HepG2 (cell line): ENCODE results near the gene TPM2. TPM values are rescaled to one million over a fixed set of nuclear protein-coding genes. Genes with fewer than 3 reads are reported as not detected.

Experiments
- AHR ChIP-seq: IDR thresholded peaks from 2 replicates; pipeline ENCODE4 v1.6.1; 2018; ENCODE audit warnings: missing genetic modification reagents, missing compliant biosample characterization
- HOXD1 ChIP-seq: sonication (generic); formaldehyde crosslinking; IDR thresholded peaks from 2 replicates; pipeline ENCODE4 v1.5.0; 2020; ENCODE audit warnings: missing genetic modification reagents
- JUN ChIP-seq: sonication (generic); formaldehyde crosslinking; IDR thresholded peaks from 2 replicates; pipeline ENCODE4 v1.4.0; 2020; ENCODE audit warnings: mild to moderate bottlenecking, missing genetic modification reagents
- KDM2A ChIP-seq: sonication (generic); formaldehyde crosslinking; IDR thresholded peaks from 2 replicates; pipeline ENCODE4 v1.4.0; 2020; ENCODE audit warnings: low read depth, missing genetic modification reagents, borderline replicate concordance
- NFRKB ChIP-seq: fragments of 450-650 bp; IDR thresholded peaks from 2 replicates; pipeline ENCODE4 v1.6.1; 2017
- SAFB2 ChIP-seq: sonication (generic); formaldehyde crosslinking; IDR thresholded peaks from 2 replicates; pipeline ENCODE4 v1.5.1; 2020; ENCODE audit warnings: missing genetic modification reagents, low read depth, mild to moderate bottlenecking, borderline replicate concordance
- TEAD3 ChIP-seq: optimal IDR thresholded peaks from 2 replicates; pipeline ENCODE3; 2016; ENCODE audit warnings: borderline replicate concordance
- TRIM24 ChIP-seq: sonication (generic); formaldehyde crosslinking; IDR thresholded peaks from 2 replicates; pipeline ENCODE4 v1.8.0; 2022; ENCODE audit warnings: mild to moderate bottlenecking, missing genetic modification reagents
- U2AF2 ChIP-seq: fragments of 200-400 bp; formaldehyde crosslinking; IDR thresholded peaks from 2 replicates; pipeline ENCODE4 v1.6.1; 2017; ENCODE audit warnings: low read depth, mild to moderate bottlenecking, low read length
- ZHX1 ChIP-seq: sonication (generic); formaldehyde crosslinking; IDR thresholded peaks from 2 replicates; pipeline ENCODE4 v1.8.1; 2022; ENCODE audit warnings: low read depth, mild to moderate bottlenecking, missing genetic modification reagents
- ZKSCAN1 ChIP-seq: fragments of 150-350 bp; IDR thresholded peaks from 2 replicates; pipeline ENCODE4 v1.6.1; 2014; ENCODE audit warnings: low read length
- ZKSCAN5 ChIP-seq: sonication (generic); formaldehyde crosslinking; IDR thresholded peaks from 2 replicates; pipeline ENCODE4 v1.5.1; 2020; ENCODE audit warnings: mild to moderate bottlenecking, missing genetic modification reagents
- ZNF333 ChIP-seq: sonication (generic); formaldehyde crosslinking; IDR thresholded peaks from 2 replicates; pipeline ENCODE4 v1.4.0; 2020; ENCODE audit warnings: mild to moderate bottlenecking, missing genetic modification reagents, borderline replicate concordance
- ZNF367 ChIP-seq: sonication (generic); formaldehyde crosslinking; IDR thresholded peaks from 2 replicates; pipeline ENCODE4 v1.4.0; 2020; ENCODE audit warnings: missing genetic modification reagents, borderline replicate concordance
- ZNF496 ChIP-seq: sonication (generic); formaldehyde crosslinking; IDR thresholded peaks from 2 replicates; pipeline ENCODE4 v1.8.1; 2023; ENCODE audit warnings: mild to moderate bottlenecking, moderate library complexity, missing genetic modification reagents; ENCODE audit not compliant: insufficient replicate concordance
- ZNF564 ChIP-seq: sonication (generic); formaldehyde crosslinking; IDR thresholded peaks from 2 replicates; pipeline ENCODE4 v1.8.1; 2023; ENCODE audit warnings: mild to moderate bottlenecking, missing genetic modification reagents
- ZNF75D ChIP-seq: sonication (generic); formaldehyde crosslinking; IDR thresholded peaks from 2 replicates; pipeline ENCODE4 v1.8.1; 2023; ENCODE audit warnings: missing genetic modification reagents, mild to moderate bottlenecking, borderline replicate concordance
- polyA plus RNA-seq, 8 experiments: library from polyadenylated mRNA; depleted of rRNA in 3 of 8; stranded (reverse) in 7 of 8; unstranded in 1 of 8; fragments of >200 nt; fragmentation: Illumina TruSeq in 4 of 8; extraction: Trizol in 4 of 8; gene quantifications; 2 replicates each; pipeline versions ENCODE4 v1.2.1 to v1.2.3, GENCODE V29; 2011 to 2016; ENCODE audit warnings: low read depth in 4 of 8, missing spikeins in 1 of 8, mixed read lengths in 1 of 8; ENCODE audit not compliant: insufficient read depth in 1 of 8
- total RNA-seq, 5 experiments: library from RNA; depleted of rRNA; stranded (reverse); fragments of >200 nt; fragmentation: Illumina TruSeq; extraction: Trizol; gene quantifications; 2 replicates each; pipeline ENCODE4 v1.2.3, GENCODE V29; 2016; ENCODE audit warnings: low read depth in 1 of 5
- TF ChIP-seq, protein P1 (sequence below): sonication (generic); formaldehyde crosslinking; IDR thresholded peaks from 2 replicates; pipeline ENCODE4 v1.8.0; 2022; ENCODE audit warnings: missing genetic modification reagents, low read depth, mild to moderate bottlenecking, borderline replicate concordance
- TF ChIP-seq, protein P2 (sequence below): sonication (generic); formaldehyde crosslinking; IDR thresholded peaks from 2 replicates; pipeline ENCODE4 v1.5.0; 2020; ENCODE audit warnings: missing genetic modification reagents
- TF ChIP-seq, protein P3 (sequence below): sonication (generic); formaldehyde crosslinking; IDR thresholded peaks from 2 replicates; pipeline ENCODE4 v1.4.0; 2020; ENCODE audit warnings: mild to moderate bottlenecking, missing genetic modification reagents, borderline replicate concordance
- TF ChIP-seq, protein P4 (sequence below): sonication (generic); formaldehyde crosslinking; IDR thresholded peaks from 2 replicates; pipeline ENCODE4 v1.8.1; 2023; ENCODE audit warnings: mild to moderate bottlenecking, missing genetic modification reagents

Gene TPM2
- total and polyA plus RNA-seq, 2 of the 13 experiments (the other 11 are each of a cell fraction or from before 2014, with no cell fraction given), result 3.1 to 10.7 TPM

- TF ChIP-seq ZNF75D (CRISPR knock-in tag), result no peak
- TF ChIP-seq ZKSCAN5 (CRISPR knock-in tag), result no peak
- TF ChIP-seq AHR (CRISPR knock-in tag), result no peak
- TF ChIP-seq U2AF2, result no peak
- TF ChIP-seq, protein P1, sequence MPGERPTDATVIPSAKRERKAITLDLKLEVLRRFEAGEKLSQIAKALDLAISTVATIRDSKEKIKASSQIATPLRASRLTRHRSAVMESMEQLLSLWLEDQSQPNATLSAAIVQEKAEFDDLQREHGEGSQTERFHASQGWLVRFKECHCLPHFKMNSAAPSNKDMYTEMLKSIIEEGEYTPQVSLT (CRISPR knock-in tag), result no peak
- TF ChIP-seq TEAD3 (CRISPR knock-in tag), result no peak
- no peak for TF ChIP-seq ZHX1 (CRISPR knock-in tag)
- no peak for TF ChIP-seq HOXD1 (CRISPR knock-in tag)
- TF ChIP-seq TRIM24, result no peak
- no peak for TF ChIP-seq ZNF564
- no peak for TF ChIP-seq JUN
- TF ChIP-seq, protein P2, sequence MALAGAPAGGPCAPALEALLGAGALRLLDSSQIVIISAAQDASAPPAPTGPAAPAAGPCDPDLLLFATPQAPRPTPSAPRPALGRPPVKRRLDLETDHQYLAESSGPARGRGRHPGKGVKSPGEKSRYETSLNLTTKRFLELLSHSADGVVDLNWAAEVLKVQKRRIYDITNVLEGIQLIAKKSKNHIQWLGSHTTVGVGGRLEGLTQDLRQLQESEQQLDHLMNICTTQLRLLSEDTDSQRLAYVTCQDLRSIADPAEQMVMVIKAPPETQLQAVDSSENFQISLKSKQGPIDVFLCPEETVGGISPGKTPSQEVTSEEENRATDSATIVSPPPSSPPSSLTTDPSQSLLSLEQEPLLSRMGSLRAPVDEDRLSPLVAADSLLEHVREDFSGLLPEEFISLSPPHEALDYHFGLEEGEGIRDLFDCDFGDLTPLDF (CRISPR knock-in tag), result no peak
- no peak for TF ChIP-seq ZKSCAN1
- TF ChIP-seq KDM2A (CRISPR knock-in tag), result no peak
- TF ChIP-seq NFRKB, result no peak
- TF ChIP-seq, protein P3, sequence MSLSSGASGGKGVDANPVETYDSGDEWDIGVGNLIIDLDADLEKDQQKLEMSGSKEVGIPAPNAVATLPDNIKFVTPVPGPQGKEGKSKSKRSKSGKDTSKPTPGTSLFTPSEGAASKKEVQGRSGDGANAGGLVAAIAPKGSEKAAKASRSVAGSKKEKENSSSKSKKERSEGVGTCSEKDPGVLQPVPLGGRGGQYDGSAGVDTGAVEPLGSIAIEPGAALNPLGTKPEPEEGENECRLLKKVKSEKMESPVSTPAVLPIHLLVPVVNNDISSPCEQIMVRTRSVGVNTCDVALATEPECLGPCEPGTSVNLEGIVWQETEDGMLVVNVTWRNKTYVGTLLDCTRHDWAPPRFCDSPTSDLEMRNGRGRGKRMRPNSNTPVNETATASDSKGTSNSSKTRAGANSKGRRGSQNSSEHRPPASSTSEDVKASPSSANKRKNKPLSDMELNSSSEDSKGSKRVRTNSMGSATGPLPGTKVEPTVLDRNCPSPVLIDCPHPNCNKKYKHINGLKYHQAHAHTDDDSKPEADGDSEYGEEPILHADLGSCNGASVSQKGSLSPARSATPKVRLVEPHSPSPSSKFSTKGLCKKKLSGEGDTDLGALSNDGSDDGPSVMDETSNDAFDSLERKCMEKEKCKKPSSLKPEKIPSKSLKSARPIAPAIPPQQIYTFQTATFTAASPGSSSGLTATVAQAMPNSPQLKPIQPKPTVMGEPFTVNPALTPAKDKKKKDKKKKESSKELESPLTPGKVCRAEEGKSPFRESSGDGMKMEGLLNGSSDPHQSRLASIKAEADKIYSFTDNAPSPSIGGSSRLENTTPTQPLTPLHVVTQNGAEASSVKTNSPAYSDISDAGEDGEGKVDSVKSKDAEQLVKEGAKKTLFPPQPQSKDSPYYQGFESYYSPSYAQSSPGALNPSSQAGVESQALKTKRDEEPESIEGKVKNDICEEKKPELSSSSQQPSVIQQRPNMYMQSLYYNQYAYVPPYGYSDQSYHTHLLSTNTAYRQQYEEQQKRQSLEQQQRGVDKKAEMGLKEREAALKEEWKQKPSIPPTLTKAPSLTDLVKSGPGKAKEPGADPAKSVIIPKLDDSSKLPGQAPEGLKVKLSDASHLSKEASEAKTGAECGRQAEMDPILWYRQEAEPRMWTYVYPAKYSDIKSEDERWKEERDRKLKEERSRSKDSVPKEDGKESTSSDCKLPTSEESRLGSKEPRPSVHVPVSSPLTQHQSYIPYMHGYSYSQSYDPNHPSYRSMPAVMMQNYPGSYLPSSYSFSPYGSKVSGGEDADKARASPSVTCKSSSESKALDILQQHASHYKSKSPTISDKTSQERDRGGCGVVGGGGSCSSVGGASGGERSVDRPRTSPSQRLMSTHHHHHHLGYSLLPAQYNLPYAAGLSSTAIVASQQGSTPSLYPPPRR (CRISPR knock-in tag), result no peak
- TF ChIP-seq, protein P4, sequence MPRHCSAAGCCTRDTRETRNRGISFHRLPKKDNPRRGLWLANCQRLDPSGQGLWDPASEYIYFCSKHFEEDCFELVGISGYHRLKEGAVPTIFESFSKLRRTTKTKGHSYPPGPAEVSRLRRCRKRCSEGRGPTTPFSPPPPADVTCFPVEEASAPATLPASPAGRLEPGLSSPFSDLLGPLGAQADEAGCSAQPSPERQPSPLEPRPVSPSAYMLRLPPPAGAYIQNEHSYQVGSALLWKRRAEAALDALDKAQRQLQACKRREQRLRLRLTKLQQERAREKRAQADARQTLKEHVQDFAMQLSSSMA (CRISPR knock-in tag), result no peak
- no peak for TF ChIP-seq ZNF333 (CRISPR knock-in tag)
- no peak for TF ChIP-seq ZNF496 (CRISPR knock-in tag)
- no peak for TF ChIP-seq SAFB2 (CRISPR knock-in tag)
- no peak for TF ChIP-seq ZNF367 (CRISPR knock-in tag)
Measured at GRCh38 chr9:35690614-35691333, 1.0 kb upstream of the TPM2 start (continued).
